ENCODE measurements around the gene NRIP2.
A peak's percentile ranks its signal among the peaks of the same experiment; 100 is the strongest.

Gene NRIP2

DNA sequence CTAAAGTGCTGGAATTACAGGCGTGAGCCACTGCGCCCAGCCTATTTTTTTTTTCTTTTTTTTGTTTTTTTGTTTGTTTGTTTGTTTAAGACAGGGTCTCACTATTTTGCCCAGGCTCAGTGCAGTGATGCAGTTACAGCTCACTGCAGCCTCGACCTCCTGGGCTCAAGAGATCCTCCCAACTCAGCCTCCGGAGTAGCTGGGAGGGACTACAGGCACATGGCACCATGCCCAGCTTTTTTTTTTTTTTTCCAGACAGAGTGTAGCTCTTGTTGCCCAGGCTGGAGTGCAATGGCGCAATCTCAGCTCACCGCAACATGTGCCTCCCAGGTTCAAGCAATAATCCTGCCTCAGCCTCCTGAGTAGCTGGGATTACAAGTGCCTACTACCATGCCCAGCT lies 28.1 kb downstream of the NRIP2 start:
- H3K4me3 ChIP-seq (ENCODE audit: low read depth, low read length): no peak overlapping the region
- no peak for DNase-seq (ENCODE audit: low read depth)
- TF ChIP-seq CTCF (IDR thresholded peaks at IDR 0.05; ENCODE audit: control insufficient read depth, extremely low read depth, insufficient read depth): no peak

DNA sequence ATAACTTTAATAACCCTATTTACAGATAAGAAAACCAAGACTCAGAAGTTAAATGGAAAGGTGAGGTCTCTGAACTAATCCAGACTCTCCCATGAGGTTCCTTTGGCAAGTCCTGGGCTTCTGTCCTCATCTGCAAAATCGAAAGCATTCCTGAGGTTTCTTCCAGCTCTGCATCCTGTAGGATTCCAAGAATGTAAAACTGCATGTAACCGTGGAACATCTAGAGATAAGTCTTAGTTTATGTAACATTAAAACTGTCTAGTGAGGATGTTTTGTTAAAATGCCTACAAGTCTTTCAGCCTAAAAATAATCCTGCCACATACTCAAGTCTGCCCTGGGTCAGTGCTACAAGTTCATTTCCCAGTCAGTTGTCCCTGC lies 29.7 kb downstream of the NRIP2 start:
- TF ChIP-seq CTCF (IDR thresholded peaks at IDR 0.05; ENCODE audit: control insufficient read depth, extremely low read depth, insufficient read depth): no peak
- H3K4me3 ChIP-seq (ENCODE audit: low read depth, low read length): no peak overlapping the region
- no peak for DNase-seq (ENCODE audit: low read depth)

GRCh38 chr12:2804393-2805142 lies 30.3 kb downstream of the NRIP2 start:
- no peak for TF ChIP-seq CTCF (IDR thresholded peaks at IDR 0.05; ENCODE audit: control insufficient read depth, extremely low read depth, insufficient read depth)
- no peak overlapping the region for H3K4me3 ChIP-seq (ENCODE audit: low read depth, low read length)
- DNase-seq (ENCODE audit: low read depth): no peak

GRCh38 chr12:2803635-2804392 lies 31.0 kb downstream of the NRIP2 start:
- DNase-seq (ENCODE audit: low read depth): no peak
- no peak overlapping the region for H3K4me3 ChIP-seq (ENCODE audit: low read depth, low read length)
- TF ChIP-seq CTCF (IDR thresholded peaks at IDR 0.05; ENCODE audit: control insufficient read depth, extremely low read depth, insufficient read depth): no peak

GRCh38 chr12:2801044-2801783 lies 33.6 kb downstream of the NRIP2 start:
- no peak overlapping the region for H3K4me3 ChIP-seq (ENCODE audit: low read depth, low read length)
- DNase-seq (ENCODE audit: low read depth): no peak
- TF ChIP-seq CTCF (IDR thresholded peaks at IDR 0.05; ENCODE audit: control insufficient read depth, extremely low read depth, insufficient read depth): no peak

DNA sequence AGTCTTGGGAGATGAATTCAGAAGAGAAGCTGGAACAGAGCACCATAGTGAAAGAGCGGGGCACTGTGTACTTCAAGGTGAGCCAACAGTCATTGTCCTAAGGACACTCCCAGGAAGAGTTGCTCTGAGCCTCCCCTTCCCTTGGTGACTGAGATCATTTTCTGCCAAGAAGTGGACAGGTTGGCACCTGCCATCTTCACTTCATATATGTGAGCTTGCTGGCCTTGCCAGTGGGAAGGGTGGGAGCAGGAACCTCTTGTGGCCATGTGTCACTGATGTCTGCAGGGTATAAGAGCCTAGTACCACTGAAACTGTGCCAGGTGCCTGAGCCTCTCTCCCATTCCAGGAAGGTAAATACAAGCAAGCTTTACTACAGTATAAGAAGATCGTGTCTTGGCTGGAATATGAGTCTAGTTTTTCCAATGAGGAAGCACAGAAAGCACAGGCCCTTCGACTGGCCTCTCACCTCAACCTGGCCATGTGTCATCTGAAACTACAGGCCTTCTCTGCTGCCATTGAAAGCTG lies 34.7 kb downstream of the NRIP2 start:
- peak; percentile 82 for DNase-seq (ENCODE audit: low read depth)
- no peak overlapping the region for H3K4me3 ChIP-seq (ENCODE audit: low read depth, low read length)
- no peak for TF ChIP-seq CTCF (IDR thresholded peaks at IDR 0.05; ENCODE audit: control insufficient read depth, extremely low read depth, insufficient read depth)

Data from LNCaP clone FGC (cell line).